CD4-positive, alpha-beta T cell treated with Interferon alpha-2 for 1 hour (primary cell): ENCODE results near the gene MPP7.
"Not testable (repeated sequence)": the region's sequence is repeated elsewhere in the genome, so short reads cannot be mapped to it uniquely, and the experiment has no call there.

ENCODE experiments used
- DNase-seq, 2 donors: peaks; one replicate each; pipeline ENCODE4 v3.0.0-alpha.2; 2020 to 2022

The MPP7 gene

DNA sequence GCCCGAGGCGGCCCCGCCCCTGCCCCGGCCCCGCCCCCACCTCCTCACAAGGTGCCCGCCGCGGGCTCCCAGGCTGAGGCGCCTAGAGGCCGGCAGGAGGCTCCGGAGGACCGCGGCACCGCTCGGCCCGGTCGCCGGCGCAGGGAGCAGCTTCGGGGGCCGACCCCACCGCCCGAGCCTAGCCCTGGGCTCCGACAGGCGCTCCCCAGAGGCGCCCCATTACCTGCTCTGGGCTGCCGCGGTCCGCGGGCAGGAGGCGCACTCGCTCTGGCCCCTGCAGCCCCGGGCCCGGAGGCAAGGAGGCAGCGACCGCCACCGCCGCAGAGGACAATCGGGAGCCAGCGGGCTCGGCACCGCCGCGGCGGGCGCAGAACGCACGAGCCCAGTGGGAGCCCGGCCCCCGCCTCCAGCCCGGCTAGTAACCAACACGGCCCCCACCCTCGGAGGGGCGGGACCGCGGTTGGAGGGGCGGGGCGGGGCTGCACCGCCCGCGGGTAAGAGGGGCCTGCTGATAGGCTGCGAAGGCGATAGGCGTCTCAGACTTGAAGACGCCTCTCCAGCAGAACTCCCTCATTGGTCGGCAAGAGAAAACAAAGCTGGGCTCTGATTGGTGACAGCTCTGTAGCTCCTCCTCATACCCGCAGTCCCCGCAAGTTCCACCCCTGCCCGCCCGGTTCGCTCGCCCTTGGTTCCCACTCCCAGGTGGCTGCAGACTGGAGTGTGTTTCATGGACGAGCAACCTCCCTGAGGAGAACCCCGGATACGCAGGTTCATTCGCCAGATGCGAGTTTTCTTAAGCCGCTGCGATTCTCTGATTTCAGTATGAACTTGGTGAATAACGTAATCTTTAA is at the start of gene MPP7:
TSS of gene MPP7 (minus strand) at position 427 of the 851 bp plus-strand sequence. CDS start 64,460 bp downstream, outside the sequence.
- DNase-seq, result peak; percentile 97

DNA sequence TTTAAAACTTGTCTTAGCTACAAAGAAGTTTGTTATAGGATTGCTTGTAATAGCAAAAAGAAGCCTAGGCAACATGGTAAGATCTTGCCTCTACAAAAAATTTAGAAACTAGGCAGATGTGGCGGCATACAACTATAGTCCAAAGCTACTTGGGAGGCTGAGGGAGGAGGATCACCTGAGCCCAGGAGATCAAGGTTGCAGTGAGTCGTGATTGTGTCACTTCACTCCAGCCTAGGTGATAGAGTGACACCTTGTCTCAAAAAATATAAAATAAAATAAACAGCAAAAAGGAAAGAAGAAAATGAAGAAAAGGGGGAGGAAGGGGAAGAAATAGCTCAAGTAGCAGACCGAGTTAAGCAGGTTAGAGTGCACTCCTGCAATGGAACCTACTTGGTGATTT is 47.0 kb upstream of the MPP7 start:
- DNase-seq, result no peak

DNA sequence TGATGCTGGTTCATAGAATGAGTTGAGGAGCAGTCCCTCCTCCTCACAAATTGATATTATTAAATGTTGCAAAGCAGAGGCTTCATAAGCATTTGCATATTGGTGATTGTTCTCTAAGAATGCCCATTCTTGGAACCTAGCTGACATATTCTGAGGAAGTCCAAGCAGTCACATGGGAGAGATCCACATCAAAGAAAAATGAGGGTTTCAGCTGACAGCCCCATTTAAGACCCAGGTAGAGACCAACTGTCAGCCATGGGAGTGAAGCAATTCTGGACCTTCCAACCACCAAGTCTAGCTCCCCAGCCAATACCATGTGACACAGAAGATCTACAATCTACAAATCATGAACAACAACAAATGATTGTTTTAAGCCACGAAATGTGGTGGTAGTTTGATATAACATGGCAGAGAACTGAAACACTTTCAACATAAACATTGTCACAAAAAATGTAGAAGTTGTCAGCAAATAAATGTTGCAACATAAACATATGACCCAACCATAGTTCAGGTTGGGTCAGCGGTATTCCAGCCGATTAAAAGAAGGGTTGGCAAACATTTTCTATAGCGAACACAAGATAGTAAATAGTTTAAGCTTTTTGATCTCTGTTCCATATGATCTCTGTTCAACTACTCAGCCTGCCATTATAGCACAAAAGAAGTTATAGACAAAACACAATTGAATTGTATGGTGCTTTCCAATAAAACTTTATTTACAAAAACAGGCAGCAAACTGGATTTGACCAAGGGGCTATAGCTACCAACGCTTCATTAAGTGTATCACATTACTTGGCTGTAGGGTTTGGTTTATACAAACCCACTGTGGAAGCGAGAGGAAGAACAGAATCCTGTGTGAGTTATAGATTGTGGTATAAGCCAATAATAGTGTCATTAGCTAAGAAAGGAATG is 41.4 kb upstream of the MPP7 start:
- no peak for DNase-seq

DNA sequence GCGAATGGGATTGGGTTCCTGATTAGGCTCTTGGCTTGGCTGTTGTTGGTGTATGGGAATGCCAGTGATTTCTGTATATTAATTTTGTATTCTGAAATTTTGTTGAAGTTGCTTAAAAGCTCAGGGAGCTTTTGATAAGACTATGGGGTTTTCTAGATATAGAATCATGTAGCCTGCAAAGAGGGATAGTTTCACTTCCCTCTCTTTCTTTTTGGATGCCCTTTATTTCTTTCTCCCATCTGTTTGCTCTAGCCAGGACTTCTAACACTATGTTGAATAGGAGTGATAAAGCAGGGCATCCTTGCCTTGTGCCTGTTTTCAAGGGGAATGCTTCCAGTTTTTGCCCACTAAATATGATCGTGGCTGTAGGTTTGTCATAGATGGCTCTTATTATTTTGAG is 40.4 kb upstream of the MPP7 start:
- DNase-seq, result no peak

DNA sequence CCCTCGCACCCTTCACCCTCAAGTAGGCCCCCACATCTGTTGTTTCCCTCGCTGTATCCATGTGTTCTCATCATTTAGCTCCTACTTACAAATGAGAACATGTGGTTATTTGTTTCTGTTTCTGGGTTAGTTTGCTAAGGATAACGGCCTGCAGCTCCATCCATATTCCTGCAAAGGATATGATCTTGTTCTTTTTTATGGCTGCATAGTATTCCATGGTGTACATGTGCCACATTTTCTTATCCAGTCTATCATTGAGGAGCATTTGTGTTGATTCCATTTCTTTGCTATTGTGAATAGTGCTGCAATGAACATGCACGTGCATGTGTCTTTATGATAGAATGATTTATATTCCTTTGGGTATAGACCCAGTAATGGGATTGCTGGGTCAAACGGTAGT is 38.8 kb upstream of the MPP7 start:
- DNase-seq, result not testable (repeated sequence)

DNA sequence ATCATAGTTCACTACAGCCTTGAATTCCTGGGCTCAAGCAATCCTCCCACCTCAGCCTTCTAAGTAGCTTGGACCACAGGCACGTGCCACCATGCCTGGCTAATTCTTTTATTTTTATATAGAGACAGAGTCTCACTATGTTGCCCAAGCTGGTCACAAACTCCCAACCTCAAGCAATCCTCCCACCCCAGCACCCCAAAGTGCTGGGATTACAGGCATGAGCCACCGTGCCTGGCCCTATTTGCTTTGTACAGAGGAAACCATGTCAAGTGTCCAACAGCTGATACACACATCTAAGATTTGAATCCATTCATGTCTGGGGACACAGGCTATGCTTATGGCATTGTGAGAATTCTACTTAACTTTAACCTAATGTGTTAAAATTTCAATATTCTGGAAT is 29.9 kb upstream of the MPP7 start:
- peak in 1 of 2 donors; percentile 31 for DNase-seq

DNA sequence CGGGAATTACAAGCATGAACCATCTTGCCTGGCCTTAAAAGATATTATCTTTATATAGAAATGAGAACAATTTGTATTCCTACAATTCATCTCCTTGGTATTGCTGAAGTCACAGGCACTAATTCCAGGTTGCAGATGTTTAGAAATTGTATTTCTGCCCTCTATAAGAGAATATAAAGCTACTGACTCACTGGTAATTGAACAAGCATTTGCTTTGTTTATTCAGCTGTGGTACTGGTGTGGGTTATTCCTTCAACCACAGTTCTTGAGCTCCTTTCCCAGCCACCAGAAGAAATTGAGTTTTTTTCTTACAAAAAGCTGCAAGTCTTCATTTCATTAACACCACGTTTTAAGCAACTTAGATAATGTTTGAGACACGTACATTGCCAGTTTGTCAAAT is 29.0 kb upstream of the MPP7 start:
- DNase-seq, result peak in 1 of 2 donors; percentile 45

DNA sequence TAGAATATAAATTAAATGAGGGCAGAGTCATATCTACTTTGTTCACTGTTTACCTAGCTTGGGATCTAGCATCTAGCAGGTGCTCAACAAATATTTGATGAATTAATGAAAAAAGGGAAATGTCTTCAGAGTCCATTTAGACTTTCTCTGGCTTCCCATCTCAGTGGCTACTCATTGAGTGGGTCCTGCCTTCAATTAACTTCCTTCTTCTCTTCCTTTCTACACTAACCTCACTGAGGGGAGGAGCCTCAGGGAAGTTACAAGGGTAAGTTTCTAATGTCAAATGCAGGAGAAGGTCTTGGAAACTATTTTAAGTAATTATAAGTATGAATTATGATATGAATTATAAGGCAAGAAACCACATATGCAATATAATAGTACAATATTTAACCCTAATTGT is 28.2 kb upstream of the MPP7 start:
- DNase-seq, result peak in 1 of 2 donors; percentile 38

DNA sequence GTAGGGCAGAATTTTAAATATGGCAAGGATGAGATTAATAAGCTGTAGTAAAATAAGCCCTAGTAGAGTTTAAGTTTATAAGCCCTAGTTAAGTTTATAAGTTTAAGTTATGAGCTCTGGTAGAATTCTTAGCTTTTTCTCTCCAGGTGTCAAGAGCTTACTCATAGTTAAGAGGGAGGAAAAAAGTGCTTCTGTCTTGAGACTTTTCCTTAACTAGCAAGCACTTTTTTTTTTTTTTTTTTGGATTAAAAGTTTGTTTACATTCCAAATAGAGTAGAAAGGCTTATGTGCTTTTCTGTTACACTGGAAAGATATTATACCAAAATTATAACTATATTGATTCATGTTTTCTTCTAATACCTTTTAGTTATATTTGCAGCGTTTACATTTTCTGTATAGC is 25.5 kb upstream of the MPP7 start:
- DNase-seq, result no peak

DNA sequence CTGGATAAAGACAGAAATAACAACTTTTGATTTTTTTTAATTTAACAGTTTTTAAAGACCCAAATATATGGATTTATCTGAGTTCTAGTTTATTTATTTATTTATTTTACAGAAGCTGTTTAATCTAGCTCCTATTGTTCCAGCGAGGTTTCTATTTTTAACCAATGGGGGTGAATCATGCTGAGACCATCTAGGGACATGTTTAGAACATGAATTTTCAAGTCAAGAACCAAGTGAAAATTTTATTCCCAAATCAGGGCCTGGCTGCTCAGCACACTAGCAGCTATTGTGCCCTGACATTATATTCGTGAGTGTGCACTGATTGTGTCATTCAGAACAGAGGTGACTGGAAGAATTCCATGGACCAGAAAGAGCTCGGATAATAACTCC is 24.6 kb upstream of the MPP7 start:
- no peak for DNase-seq

DNA sequence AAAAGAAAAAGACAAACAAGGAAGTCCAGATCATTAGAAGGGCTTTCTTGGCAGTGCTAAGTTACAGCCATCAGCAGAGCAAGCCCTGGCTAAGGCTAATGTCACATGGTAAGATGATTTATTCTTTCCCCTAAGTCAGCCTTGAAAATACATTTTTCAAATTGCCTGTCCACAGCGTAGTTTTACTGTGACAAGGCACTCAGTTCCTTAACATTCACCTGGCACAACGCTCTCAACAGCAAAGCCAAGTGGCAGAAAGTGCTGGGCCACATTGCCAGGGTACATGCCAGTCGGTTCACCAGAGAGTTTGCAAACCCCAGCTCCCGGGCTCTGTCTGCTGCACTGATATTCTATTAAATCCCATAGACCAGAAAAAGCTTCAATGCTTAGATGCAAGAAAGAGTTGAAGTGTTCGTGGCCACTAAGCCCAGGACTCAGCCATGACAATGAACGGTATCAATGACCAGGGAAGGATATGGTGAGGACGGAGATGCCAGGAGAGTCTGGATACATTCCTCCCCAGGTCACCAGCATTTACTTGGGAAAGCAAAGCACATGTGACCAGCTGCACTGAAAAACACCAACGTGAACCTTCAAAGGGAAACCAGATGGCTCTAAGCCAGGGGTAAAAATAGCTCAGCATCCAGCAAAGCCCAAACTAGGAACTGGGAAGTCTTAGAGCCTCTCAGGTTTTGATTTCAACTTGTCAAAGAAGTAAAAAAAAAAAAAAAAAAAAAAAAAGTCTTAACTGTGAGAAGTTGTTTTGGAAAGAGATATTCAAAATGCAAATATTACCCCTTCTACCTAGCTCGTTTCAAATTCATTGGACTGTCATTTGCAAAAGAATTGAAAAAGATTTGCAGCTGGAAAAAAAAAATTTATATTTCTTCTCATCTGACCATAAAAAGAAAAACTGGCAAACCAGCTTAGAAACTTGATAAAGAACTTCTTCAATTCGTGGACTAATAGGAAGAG is 23.9 kb upstream of the MPP7 start:
- no peak for DNase-seq

DNA sequence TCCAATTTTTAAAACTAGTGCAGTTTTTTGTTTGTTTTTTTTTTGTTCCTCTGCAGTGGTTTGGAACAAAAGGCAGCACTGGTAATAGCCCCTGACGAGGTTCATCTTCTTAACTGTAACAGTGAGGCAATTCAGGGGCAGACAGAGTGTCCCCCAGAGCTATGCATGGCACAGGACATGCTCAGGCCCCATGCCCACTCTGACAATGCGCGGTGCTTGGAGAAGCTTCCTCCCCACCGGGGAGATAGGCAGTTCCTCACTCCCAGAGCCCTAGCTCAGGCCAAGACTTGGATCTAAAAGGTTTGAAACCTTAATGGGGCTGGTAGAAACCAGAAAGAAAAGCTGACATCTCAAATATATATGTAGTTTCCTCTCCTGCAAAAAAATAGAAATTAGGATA is 17.9 kb upstream of the MPP7 start:
- no peak for DNase-seq

DNA sequence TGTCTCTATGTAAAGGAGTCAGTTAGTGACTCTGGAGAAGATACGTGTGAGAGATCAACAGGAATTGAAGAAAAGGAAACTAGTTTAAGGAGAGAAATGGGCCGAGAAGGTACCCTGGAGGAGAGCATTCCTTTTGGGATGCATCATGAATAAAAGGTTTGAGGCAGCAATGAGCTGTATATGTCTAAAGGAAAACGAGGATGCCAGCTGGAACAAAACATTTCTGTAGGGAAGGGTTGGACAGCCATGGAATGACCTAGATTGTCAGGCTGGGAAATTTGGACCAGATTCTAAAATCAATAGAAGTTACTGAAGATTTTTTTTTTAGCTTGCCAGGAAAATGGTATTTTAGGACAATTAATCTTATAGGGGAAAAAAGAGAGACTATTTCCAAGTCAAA is 17.2 kb upstream of the MPP7 start:
- no peak for DNase-seq

DNA sequence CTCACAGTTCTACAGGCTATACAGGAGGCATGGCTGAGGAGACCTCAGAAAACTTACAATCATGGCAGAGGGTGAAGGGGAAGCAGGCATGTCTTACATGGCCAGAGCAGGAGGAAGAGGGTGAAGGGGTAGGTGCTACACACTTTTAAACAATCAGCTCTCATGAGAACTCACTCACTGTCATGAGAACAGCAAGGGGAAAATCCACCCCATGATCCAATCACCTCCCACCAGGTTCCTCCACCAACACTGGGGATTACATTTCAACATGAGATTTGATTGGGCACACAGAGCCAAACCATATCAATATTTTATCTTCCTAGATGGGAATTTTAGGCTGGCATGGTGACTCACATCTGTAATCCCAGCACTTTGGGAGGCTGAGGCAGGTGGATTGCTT is 16.2 kb upstream of the MPP7 start:
- not testable (repeated sequence) for DNase-seq

DNA sequence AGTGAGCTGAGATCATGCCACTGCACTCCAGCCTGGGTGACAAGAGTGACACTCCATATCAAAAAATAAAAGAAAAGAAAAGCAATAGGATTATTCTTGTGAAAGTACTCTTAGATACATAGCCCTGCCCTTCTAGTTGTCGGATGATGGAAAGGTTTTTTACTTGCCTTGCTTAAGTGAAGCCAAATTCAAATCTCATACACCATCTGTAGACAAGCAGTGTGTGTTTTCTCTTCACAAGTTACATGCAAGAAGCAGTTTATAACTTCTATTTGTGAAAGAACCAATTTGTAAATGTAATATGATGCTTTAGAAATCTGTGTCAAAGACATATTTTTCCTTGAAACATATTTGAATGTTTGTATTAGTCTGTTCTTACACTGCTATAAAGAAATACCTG is 15.8 kb upstream of the MPP7 start:
- no peak for DNase-seq

DNA sequence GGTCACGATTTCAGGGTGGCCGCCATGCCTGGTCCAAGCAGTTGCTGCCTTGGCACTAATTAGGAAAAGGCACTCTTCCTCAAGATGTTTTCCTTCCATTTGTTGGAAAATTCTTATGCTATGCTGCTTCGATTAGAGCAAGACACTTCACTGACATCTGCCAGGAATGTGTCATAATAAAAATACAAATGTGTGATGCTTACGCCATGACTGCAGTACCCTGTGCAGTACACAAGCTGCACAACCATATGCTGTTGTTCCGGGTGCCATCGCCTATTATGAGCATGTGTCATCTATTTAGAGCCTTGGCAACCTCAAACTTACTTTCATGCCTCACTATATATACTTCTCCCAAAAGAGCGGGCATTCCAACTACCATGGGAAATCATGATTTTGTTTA is 14.9 kb upstream of the MPP7 start:
- no peak for DNase-seq

DNA sequence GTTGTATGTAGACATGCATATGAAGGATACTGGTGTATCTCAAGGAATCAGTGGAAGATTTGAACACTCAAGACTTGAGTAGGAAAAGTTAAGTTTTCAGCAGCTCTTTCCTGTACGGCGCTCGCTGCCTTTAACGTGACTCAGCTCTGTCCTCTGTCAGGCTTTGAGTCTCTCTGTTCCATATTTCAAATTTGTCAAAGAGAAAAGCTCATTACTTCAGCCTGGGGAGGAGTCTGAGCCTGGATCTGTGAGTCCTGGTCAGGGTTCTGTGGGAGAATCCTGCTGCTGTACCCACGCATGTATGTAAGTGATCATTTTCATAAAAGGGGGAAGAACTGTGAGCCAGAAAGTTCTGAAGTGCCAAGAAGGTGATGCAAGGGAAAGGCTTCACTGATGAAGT is 13.8 kb upstream of the MPP7 start:
- no peak for DNase-seq

DNA sequence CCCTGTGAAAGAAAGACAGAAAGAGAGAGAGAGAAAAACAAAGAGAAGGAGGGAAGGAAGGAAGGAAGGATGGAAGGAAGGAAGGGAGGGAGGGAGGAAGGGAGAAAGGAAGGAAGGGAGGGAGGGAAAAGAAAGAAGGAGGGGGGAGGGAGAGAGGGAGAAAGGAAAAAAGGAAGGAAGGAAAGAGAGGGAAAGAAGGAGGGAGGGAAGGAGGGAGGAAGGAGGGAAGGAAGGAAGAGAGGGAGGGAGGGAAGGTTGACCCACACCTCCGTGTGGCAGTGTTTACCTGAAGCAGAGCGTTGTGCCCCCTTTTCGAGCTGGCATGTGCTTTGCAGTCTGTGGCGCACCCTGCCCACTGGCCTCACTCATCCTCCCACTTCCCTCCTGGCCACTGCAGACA is 12.3 kb upstream of the MPP7 start:
- DNase-seq, result no peak

DNA sequence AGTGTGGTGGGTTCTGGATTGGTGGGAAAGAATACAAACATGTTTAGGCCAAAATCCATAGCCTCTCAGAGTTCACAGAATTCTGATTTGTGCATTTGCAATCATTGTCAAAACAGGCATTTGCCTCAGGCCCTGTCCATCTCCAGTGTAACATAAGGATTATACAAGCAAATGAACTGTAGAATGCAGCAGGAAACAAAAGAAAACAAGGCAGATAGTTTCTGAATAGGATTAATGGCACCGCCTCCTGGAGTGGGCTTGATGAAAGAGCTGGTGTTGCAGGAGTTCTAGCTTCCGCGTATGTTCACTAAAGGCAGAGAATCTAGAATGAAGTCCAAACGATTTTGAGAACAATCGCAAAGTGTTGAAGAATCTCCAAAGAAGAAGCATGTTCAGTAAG is 11.3 kb upstream of the MPP7 start:
- no peak for DNase-seq

DNA sequence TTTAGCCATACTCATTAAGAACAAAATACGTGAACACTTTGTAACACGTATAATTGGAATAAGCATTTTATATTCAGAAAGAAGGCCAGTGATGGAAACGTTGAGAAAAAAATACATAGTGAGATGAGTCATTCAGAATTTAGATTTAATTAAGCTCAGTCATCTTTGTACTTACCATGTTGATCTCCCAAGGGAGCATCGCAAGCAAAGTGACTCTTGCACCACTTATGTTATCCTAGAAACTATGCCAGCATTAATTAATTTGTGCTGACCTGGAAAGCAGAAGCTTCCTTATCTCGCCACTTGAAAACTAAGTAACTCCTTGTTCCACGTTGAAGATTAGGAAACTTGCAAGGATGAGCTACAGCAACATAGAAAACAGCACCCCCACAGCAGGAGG is 9.7 kb upstream of the MPP7 start:
- no peak for DNase-seq

DNA sequence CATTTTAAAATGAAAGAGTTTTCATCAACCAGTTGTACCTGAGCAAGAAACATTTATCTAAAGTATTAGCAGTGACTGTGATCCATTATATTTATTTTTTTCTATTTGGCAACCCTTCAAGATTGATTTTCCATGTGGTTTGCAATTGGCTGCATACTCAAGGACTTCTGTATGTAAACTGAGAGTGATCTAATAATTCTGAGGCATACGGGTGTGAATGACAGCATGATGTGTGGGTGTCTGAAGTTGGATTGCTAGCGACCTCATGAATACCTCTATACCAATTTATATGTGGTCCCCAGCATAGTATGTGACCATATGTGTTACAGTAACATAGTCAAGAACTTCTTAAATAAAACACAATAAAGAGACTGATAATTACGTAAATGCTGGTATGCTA is 8.2 kb upstream of the MPP7 start:
- DNase-seq, result no peak

DNA sequence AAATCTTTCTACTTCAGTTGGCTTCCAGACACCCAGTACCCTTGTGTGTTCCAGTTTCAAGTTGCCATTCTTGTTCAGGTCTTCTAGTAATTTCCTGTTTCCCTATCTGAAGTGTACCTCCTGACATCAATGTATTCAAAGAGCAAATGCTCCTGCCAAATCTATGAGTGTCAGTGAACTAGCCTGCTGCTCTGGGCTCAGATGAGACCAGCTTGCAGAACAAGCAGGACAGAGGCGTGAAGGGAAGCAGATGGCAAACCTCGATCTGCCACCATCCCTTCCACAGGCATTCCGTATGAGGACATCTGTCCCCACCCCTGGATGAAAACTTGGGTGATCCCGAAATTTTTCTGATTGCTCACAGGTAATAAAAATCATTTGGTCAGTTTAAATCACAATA is 4.4 kb upstream of the MPP7 start:
- no peak for DNase-seq

DNA sequence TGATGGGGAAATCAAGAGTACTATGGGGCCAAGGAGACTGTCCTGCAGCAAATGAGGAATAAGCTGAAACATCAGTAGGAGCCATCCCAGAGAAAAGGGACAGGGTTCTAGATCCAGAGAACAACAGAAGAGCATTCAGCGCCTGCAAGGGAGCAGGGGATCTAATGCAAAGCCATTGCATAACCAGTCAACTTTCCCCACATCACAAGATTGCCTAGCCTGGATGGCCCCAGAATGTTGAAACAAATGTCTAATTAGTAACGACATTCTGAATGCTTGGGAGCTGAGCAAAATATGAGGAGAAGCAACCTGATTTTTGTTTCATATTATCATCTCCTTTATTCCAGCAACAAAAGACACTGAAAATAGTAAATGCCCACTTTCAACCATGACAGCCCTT is 2.7 kb upstream of the MPP7 start:
- DNase-seq, result no peak
